Activated CD4-positive, CD25-positive, alpha-beta regulatory T cell treated with anti-CD3 and anti-CD28 coated beads, Interleukin-2, amount 50 U/mL, for 16 hours (primary cell): ENCODE results near the gene REV3L.

Experiments used
- DNase-seq: peaks from one replicate; pipeline ENCODE4 v3.0.0-alpha.2; 2020; ENCODE audit warnings: low read depth, low spot score

The REV3L gene

DNA sequence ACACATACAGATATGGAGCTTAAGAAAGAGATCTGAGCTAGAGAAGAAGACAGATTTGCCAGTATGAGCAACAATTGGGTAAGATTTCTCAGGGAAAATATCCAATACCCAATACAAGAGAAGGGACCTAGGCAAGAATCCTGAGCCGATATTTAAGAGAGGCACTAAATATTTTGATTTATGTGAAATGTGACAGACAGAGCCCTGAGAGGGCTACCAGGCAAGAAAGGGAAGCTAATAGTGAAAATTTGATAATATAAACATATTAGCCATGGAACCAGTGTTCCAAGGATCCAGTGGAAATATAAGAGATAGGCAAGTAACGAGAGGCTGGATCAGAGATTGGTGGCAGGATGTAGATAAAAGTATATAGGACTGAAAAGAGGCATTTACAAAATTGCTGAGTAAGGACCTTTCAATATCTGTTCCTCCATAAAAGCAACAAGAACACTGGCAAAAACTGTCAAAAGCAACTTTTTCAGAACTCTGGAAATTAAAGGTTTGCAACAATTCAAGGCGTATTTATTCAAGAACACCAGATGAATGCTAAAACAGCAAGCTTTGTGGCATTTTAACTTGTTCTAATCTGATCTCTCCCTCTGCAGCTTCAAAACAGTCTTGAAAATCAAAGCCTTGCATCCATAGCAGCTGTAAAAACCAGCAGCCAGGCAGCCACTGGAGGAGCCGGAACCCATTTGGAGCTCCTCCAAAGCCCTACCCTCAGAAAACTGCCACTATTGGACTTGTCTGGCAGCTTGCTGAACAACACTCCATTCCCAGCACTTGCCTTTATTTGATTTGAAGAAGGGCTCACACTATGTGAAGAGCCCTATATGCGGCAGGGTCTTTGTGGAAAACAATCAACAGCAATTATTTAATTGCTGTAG, 58.8 kb downstream of the REV3L start:
- no peak for DNase-seq

DNA sequence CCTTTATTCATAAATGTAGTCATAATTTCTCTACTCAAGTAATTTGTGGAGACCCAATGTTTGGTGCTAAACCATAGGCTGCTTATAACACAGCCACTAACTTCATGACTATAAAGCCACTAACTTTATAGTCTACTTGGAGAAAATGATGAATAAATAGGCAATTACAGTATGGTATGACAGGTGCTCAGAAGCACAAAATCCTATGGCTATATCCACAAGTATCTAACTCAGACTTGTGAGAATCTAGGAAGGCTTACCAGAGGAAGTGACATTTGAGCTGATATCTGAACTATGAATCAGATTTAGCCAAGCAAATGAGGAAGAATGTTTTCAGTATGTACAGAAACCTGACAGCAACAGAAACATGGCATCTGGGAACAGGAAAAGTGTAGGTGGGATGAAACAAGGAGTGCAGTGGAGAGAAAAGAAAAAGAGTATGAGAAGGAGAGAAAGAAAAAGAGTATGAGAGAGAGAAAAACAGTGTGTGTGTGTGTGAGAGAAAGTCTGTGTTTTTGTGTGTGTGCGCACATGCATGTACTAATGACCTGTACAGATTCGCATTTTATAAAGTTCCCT, 59.9 kb downstream of the REV3L start:
- DNase-seq: no peak

DNA sequence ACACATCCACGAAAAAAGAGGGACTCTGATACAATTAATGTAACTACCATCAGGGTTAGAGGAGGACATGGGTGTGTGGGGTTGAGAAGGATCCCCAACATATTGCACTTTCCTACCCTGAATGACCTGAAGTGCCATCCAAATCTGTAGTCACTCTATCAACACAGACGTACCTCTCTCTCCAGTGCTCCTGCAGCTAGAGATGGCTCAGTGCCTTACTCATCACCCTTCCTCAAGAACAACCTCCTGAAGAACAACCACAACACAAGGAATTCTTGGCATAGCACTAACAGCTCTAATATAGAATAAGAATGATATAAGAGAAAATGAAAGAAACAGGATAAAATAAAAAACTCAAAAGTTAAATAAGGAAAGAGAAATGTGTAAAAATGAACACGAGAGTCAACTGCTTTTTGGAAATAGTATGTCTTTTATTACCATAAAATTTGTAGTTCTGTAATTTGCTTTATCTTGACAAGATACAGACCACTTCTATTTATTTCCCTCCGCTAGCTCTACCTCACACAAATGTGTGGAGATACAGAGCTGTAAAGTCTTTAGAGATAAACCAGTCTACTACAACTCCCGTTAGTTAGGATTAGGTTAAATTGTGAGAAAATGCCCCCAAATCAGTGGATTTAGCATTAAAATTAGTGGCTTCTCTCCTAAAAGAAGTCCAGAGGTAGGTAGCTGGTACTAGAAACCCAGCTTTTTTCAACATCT, 63.9 kb downstream of the REV3L start:
- DNase-seq: no peak

DNA sequence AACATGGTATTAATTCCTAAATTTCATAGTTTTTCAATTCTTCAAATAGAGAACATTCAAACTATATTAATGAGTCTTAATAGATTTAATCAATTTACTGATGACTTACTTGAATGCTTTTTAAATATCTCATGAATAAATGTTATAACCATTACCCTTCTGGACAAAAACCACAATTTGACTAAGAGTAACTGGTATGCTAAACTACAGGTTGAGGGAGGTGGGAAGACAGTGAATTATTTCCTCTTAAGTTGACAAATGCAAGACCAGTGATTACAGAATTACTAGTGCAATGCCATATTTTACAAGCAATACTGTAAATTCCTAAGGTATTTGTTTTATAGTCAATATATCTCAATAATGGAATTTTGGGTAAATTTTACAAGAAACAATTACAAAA, 65.1 kb downstream of the REV3L start:
- DNase-seq: no peak

DNA sequence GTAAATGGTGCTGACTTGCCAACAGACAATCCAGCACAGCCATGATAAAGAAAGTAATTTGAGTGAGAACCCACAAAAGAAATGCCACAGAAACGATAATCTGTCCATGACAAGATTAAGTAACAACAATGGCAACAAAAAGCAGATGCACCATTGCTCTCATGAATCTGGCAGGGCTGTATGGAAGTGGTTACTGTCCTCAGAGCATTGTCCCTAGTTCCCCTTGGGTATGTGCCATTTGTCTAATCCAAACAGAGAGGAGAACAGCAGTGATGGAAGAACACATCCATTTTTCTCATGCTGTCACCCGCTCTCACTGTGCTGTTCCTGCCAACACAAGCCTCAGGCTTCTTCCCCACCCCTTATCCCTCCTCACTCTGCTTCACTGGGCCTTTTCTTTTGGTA, 65.8 kb downstream of the REV3L start:
- no peak for DNase-seq

DNA sequence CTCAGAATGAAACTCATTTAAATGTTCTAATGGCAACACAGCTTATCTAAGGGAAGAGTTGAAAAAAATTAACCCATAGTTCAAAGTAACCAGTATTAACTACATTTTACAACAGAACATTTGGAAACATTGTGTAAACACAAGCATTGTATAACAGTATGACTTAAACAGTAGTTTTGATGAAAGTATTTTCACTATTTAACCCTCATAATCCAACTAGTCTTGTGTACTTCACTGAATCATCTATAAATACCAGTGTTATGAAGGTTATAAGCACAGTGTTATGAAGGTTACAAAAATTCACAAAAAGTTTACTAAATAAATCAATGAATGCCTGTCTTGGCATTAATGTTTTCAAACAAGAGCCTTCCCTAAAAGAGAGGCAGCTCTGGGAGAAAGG, 66.5 kb downstream of the REV3L start:
- no peak for DNase-seq

DNA sequence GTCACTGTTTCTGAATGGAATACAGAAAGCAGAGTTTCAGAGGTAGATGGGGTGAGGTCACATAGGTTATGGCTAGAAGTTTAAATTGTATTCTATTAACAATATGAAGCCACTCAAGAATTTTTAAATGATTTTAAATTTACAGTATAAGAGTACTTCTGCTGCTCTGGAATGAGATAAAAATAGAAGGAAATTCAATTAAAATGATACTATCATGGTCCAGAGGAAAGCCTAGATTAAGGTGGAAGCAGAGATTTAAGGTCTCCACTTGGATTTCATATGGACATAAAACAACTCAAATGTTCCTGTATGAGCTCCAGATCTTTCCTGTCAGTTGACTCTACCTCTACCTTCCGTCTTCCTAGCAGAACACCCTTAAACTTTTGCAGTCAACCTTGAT, 68.6 kb downstream of the REV3L start:
- DNase-seq: no peak

DNA sequence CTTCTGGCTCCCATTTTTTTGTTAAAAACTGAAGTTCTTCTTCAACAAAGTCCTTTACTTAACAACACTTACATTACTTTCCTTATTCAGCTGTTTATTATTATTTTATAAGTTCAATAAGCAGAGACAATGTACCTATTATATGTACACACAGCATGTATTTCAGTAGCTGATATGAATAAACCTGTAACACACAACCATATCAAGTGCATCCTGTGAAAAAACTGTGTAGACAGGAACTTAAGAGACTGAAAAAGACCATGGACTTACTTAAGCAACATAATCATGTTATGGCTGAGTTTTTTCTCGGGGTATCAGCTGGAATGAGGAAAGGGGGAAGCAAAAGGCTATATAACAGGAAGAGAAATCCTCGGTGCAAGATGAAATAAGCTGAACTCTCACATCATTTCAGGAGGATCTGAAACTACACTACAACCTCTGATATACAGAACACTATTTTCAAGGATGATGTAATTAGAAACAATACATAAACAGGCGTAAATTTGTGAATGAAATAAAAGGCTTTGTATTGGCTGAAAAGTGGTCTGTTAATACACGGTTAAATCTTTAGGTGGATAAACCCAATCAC, 70.9 kb downstream of the REV3L start:
- DNase-seq: no peak

DNA sequence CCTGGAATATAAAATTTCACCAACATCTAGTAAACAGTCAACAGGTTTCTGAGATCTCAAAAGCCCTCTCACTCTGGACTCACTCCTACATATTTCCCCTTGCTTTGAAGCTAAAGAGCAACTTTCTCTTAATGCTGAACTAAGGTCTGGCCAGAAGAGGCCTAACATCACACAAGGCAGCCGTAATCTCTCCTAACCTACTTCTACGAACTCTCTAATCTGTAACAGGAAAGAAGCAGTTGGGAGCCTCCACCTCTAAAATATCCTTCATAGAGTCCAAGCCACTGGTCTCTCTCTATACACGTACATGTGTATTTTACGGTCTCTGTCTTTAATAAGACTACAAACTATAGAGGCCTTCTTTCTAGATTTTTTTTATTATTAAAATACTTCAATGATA, 72.0 kb downstream of the REV3L start:
- DNase-seq: no peak

DNA sequence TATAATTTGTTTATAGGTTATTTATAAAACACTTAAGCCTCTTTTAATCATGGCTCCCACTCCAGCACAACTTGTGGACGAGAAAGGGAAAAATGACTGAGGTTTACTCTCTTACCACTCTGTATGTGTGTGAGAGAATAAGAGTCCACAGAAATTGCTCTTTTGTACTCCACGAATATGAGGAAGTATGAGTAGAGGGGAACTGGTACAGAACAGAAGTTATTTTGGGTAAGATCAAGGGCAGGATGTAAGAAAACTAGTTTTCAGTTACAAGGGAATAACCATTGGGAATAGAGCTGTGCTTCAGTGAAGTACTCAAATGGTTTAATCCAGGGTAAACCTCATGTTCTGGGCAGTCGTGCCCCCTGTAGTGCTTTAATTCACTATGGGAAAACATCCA, 72.6 kb downstream of the REV3L start:
- no peak for DNase-seq

DNA sequence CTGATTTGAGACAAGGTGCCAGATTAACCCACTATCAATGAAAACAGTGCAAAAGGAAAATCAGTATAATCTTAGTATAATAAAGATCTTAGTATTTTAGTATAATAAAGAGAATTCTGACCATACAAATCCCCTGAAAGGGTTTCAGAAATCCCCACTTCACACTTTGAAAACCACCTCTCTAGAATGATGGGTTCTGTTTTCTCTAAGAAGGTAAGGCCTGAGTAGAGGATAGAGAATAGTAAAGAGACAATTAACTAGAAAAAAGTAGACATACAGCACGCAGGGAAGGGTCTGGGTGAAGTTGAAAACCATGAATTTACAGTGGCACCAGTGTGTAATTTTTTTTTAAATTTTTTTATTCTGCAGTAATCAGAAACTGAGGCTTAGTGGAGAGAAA, 73.6 kb downstream of the REV3L start:
- no peak for DNase-seq

DNA sequence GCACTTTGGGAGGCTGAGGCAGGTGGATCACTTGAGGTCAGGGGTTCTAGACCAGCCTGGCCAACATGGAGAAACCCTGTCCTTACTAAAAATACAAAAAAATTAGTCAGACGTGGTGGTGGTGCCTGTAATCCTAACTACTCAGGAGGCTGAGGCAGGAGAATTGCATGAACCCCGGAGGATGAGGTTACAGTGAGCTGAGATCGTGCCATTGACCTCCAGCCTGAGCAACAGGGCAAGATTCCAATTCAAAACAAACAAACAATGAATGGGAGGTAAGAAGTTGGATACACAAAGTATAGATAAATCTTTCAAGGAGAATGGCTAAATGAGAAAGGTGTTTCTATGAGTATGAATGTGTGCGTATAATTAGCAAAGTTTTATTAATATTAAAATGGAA, 75.3 kb downstream of the REV3L start:
- no peak for DNase-seq

DNA sequence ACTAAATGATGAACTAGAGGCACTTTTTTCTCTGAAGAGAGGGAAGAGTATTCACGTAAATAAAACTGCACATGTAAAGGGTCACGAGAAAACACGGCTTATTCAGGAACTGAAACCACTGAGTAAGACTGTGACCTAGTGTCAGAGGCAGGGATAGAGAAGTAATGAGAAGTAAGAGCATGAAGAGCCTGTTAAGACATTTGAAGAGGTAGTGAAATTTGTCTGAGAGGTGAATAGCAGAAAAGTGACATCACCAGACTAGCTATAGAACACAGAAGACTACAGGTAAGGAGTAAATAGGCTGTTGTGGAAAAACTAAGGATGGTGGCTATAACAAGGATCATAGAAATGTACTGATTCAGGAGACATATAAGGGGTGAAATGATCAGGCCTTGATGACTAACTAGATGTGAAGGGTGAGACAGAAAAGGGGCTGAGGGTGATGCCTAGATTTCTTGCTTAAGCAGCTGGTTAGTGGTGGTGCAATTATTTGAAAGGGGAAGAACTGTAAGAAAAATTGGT, 76.8 kb downstream of the REV3L start:
- no peak for DNase-seq

DNA sequence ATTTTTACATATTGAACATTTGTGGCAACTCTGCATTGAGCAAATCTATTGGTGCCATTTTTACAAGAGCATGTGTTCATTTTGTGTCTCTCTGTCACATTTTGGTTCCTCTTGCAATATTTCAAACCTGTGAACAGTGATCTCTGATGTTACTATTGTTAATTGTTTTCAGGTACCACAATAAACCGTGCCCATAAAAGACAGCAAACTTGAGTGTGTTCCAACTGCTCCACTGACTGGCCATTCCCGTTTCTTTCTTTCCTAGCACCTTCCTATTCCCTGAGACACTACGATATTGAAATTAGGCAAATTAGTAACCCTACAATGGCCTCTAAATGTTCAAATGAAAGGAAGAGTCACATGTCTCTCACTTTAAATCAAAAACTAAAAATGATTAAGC, 79.6 kb downstream of the REV3L start:
- no peak for DNase-seq

DNA sequence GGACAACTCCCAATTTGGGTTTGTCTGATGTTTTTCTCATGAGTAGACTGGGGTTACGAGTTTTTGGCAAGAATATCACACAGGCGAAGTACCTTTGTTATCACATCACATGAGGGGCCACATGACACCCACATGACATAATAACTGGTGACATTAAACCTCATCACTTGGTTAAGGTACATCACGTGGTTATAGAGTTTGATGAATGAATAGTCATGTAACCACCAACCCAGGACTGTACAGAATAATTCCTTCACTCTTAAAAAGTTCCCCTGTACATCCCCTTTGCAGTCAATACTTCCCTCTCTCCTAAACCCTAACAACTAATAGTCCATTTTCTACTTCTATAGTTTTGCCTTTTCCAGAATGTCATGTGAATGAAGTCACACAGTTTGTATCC, 83.4 kb downstream of the REV3L start:
- no peak for DNase-seq

DNA sequence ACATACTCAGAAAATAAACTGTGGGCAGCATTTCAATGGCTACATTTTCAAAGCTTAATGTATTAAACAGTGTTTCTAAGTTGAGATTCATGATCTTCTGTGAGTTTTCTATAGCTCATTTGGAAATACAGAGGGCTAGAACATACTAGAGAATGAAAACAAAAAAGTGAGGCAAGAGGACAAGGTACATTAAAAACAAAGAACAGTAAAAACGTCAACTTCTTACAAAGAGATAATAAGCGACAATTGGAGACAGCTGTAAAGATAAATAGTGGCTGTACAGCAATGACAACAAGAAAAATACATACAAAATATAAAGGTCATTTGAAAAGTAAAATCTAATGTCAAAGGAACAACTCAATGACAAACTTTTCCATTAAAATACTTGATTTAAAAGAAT, 94.3 kb downstream of the REV3L start:
- DNase-seq: no peak

DNA sequence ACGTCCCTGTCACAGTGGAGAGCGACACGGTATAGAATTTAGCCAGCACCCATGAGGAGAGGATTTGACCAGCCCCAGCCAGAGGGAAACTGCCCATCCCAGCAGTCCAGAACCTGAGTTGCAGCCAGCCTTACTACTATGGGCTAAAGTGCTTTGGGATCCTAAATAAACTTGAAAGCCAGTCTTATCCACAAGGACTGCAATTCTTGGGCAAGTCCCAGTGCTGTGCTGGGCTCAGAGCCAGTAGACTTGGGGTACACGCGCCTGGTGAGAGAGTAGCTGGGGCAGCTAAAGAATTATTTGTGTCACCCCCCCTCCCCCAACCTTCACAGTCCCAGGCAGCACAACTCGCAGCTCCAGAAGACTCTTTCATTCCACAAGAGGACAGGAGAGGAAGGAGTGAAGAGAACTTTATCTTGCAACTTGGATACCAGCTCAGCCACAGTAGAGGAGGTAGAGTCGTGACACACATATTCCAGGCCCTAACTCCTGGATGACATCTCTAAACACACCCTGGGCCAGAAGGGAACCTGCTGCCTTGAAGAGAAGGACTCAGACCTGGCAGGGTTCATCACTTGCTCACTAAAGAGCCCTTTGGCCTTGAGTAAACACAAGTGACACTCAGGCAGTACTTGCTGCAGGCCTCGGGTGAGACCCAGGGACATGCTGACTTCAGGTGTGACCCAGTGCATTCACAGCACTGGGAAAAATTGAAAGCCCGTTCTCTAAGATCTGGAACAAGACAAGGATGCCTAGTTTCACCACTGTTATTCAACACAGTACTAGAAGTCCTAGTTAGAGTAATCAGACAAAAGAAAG, 100.3 kb downstream of the REV3L start:
- no peak for DNase-seq

DNA sequence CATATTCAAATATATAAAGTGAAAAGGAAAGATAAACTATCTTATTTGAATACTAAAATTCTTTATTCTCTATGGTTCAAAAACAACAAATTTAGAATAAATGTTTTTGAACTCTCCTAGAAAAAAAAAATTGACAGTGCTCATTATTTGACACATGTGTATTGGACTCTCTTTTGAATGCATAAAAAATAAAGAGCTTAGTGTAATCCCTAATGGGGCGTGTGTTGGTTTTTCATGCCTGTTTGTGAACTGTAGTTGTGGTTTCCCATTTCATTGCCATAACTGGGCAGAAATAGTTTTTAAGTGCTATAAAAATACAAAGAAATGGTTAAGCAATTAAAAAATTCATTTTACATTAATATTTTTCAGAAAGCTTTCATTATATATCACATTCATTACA, 101.3 kb downstream of the REV3L start:
- DNase-seq: no peak

DNA sequence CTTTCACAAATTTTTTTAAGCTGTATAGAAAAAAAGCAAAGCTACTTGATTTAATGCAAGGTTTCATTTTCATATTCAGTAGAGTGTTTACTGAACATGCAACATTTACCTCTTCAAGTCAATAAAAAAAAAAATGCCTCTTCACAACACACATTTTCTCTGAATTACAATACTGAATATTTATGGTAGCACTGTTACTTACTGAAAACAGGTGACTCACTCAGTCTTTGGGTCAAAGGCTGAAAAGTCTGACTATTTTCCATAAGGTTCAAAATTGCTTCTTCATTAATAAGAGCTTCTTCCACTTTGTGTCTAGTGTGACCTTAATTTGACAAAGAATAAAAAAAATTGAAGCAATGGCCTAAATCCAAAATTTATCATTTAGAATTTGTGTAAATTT, 101.9 kb downstream of the REV3L start:
- DNase-seq: no peak

DNA sequence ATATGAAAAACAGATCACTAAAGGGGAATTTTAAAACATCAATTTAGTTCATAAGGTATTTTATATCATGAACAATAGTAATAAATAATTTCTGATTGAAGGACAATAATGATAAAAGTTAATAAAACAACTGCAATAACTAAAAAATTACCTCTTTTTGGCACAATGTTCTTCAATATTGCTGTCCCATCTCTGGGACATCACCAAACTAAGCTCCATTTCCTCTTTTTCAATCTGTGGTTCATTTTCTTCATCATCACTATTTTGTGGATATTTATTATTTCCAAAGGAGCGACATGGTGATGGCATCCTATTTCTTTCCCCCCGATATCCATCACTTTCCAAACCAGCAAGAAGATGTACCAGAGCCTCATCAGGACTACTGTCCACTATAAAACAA, 103.2 kb downstream of the REV3L start:
- no peak for DNase-seq

DNA sequence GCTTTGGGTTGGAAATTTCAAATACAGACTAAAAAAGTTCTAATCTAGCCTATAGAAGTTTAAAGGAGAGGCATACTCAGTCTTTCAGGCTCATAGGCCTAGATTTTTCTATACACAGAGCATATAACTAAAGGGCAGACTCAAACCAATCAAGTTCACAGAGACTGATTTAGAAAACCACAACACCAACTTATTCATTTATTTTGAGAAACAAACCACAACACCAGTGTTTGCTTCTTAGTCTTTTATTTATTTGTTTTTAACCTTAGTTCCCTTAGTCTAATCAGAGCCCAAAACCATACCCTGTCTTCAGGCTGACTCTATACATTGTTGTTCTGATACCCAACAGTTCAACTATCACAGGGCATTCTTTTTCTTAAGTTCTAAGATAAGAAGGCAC, 103.7 kb downstream of the REV3L start:
- no peak for DNase-seq
